ENCODE results near the gene GALNT4. TPM values are rescaled to one million over a fixed set of nuclear protein-coding genes. Genes with fewer than 3 reads are reported as not detected.

Gene GALNT4
- total RNA-seq, 1 donor from 2014 or later = 2.0 TPM

Other genes with a start within 250 kb of the GALNT4 start
- gene DUSP6, start 172.3 kb downstream of the GALNT4 start, total RNA-seq = 28.9 TPM
- gene POC1B, start 1.3 kb upstream of the GALNT4 start, total RNA-seq = 7.9 TPM
- gene ATP2B1, start 184.0 kb upstream of the GALNT4 start, total RNA-seq = 25.4 TPM